IMR-90 (cell line): Measurements from ENCODE around the gene PRRX1. TPM values are rescaled to one million over a fixed set of nuclear protein-coding genes. Genes with fewer than 3 reads are reported as not detected.

Source experiments
- ATAC-seq: fragments of 200-7000 bp; cut with Tn5 transposase; 2 replicates; pipeline ENCODE4 v1.9.1; 2020; ENCODE audit warnings: low read depth, mild to moderate bottlenecking, moderate library complexity
- BruUV-seq: library from RNA; stranded (reverse); fragments of 400-500 nt; replicated peaks from 2 replicates; lab custom pipeline; 2021; lab: Mats Ljungman, UMichigan
- CTCF ChIA-PET: fragments of 300-600 bp; formaldehyde crosslinking; extraction: SDS; loops from one replicate; lab custom pipeline; 2021; ENCODE audit warnings: antibody characterized with exemption; lab: Yijun Ruan, JAX
- POLR2A ChIA-PET: fragments of 300-600 bp; sonication (Branson Sonifier 250); formaldehyde crosslinking; loops from one replicate; lab custom pipeline; 2022; ENCODE audit warnings: antibody characterized with exemption; ENCODE audit not compliant: unreplicated experiment; lab: Charles Lee
- DNase-seq: peaks from one replicate; pipeline ENCODE4 v3.0.0; 2013
- H2AFZ ChIP-seq: replicated peaks from 2 replicates; pipeline ENCODE3; 2013; ENCODE audit warnings: low read length, mild to moderate bottlenecking; ENCODE audit not compliant: poor library complexity
- H2AK5ac ChIP-seq: 2 replicates; pipeline ENCODE4 v1.6.1; 2013; ENCODE audit warnings: low read depth, low read length, inconsistent platforms
- H2AK9ac ChIP-seq: replicated peaks from 2 replicates; pipeline ENCODE3; 2013; ENCODE audit warnings: mild to moderate bottlenecking, low read depth, low read length, moderate library complexity; ENCODE audit not compliant: poor library complexity
- H2BK120ac ChIP-seq: 2 replicates; pipeline ENCODE4 v1.6.1; 2013; ENCODE audit warnings: low read depth, low read length, inconsistent platforms
- H2BK15ac ChIP-seq: 3 replicates; pipeline ENCODE4 v1.6.1; 2013; ENCODE audit warnings: low read depth, low read length, inconsistent platforms
- H2BK20ac ChIP-seq: 2 replicates; pipeline ENCODE4 v1.6.1; 2013; ENCODE audit warnings: low read depth, mild to moderate bottlenecking, inconsistent platforms, low read length, moderate library complexity
- H2BK5ac ChIP-seq: 2 replicates; pipeline ENCODE4 v1.6.1; 2013; ENCODE audit warnings: mild to moderate bottlenecking, low read depth, low read length, inconsistent platforms; ENCODE audit not compliant: poor library complexity, severe bottlenecking
- H3K14ac ChIP-seq: replicated peaks from 2 replicates; pipeline ENCODE4 v1.6.1; 2013; ENCODE audit warnings: low read depth, low read length, inconsistent platforms
- H3K18ac ChIP-seq: 2 replicates; pipeline ENCODE4 v1.6.1; 2013; ENCODE audit warnings: low read depth, low read length, control low read depth
- H3K23ac ChIP-seq: 2 replicates; pipeline ENCODE4 v1.6.1; 2013; ENCODE audit warnings: low read depth, low read length, inconsistent platforms
- H3K27ac ChIP-seq: 2 replicates; pipeline ENCODE4 v1.5.1; 2013; ENCODE audit warnings: mild to moderate bottlenecking, control low read depth, low read length; ENCODE audit not compliant: insufficient read depth
- H3K27me3 ChIP-seq: 2 replicates; pipeline ENCODE4 v1.6.1; 2013; ENCODE audit warnings: low read length; ENCODE audit not compliant: control insufficient read depth, insufficient read depth
- H3K36me3 ChIP-seq: 2 replicates; pipeline ENCODE4 v1.6.1; 2013; ENCODE audit warnings: low read length, mixed read lengths; ENCODE audit not compliant: control insufficient read depth, insufficient read depth
- H3K4ac ChIP-seq: 2 replicates; pipeline ENCODE4 v1.6.1; 2013; ENCODE audit warnings: low read depth, low read length, inconsistent platforms
- H3K4me1 ChIP-seq: 2 replicates; pipeline ENCODE4 v1.6.1; 2013; ENCODE audit warnings: low read length, mixed read lengths; ENCODE audit not compliant: control insufficient read depth, insufficient read depth
- H3K4me2 ChIP-seq: 2 replicates; pipeline ENCODE4 v1.6.1; 2013; ENCODE audit warnings: low read depth, mild to moderate bottlenecking, control low read depth, low read length, moderate library complexity
- H3K4me3 ChIP-seq: 2 replicates; pipeline ENCODE4 v1.5.1; 2013; ENCODE audit warnings: low read depth, mild to moderate bottlenecking, control low read depth, low read length, moderate library complexity; ENCODE audit not compliant: insufficient read depth
- H3K56ac ChIP-seq: 2 replicates; pipeline ENCODE4 v1.6.1; 2013; ENCODE audit warnings: low read length, inconsistent platforms; ENCODE audit not compliant: insufficient read depth; ENCODE audit errors: extremely low read depth
- H3K79me1 ChIP-seq, 2 experiments: 2 replicates each; pipeline ENCODE4 v1.6.1; 2013; ENCODE audit warnings: low read length in 2 of 2, inconsistent platforms in 1 of 2, low read depth in 1 of 2
- H3K9ac ChIP-seq: 2 replicates; pipeline ENCODE4 v1.6.1; 2013; ENCODE audit warnings: low read depth, low read length, control low read depth
- H3K9me1 ChIP-seq: 2 replicates; pipeline ENCODE4 v1.6.1; 2013; ENCODE audit warnings: low read length, inconsistent platforms; ENCODE audit not compliant: insufficient read depth
- H3K9me3 ChIP-seq: 2 replicates; pipeline ENCODE4 v1.6.1; 2013; ENCODE audit warnings: low read length; ENCODE audit not compliant: control insufficient read depth, insufficient read depth
- H4K20me1 ChIP-seq: 2 replicates; pipeline ENCODE4 v1.6.1; 2013; ENCODE audit warnings: low read length, inconsistent platforms; ENCODE audit not compliant: insufficient read depth
- H4K5ac ChIP-seq: 2 replicates; pipeline ENCODE4 v1.6.1; 2013; ENCODE audit warnings: mild to moderate bottlenecking, low read depth, low read length, control low read depth
- H4K8ac ChIP-seq, 2 experiments: 2 replicates each; pipeline ENCODE4 v1.6.1; 2013; ENCODE audit warnings: low read depth in 2 of 2, low read length in 2 of 2, control low read depth in 1 of 2, inconsistent platforms in 1 of 2
- H4K91ac ChIP-seq: 2 replicates; pipeline ENCODE4 v1.6.1; 2013; ENCODE audit warnings: low read depth, low read length, inconsistent platforms; ENCODE audit not compliant: insufficient read depth
- MAFK ChIP-seq: IDR thresholded peaks from 2 replicates; pipeline ENCODE4 v1.6.1; 2012; ENCODE audit warnings: low read depth, low read length, improper control_type of control experiment
- dilution Hi-C: fragments of 300-500 bp; cut with HindIII; formaldehyde crosslinking; loops from one replicate; pipeline ENCODE4 v1.14.3; 2018; ENCODE audit warnings: low sequenced_read_pairs; ENCODE audit not compliant: unreplicated experiment
- in situ Hi-C: fragments of 300-500 bp; cut with MboI; formaldehyde crosslinking; loops from 3 replicates; pipeline ENCODE4 v1.14.3; 2019; ENCODE audit warnings: low sequenced_read_pairs, inconsistent platforms, mixed read lengths
- intact Hi-C: fragments of 100-400 bp; cut with micrococcal nuclease; formaldehyde crosslinking; loops from 2 replicates; pipeline ENCODE4 v1.10.0; 2022
- polyA plus RNA-seq, 3 experiments: library from polyadenylated mRNA; depleted of rRNA; stranded (reverse); fragments of >200 nt; gene quantifications; 2 replicates each; pipeline ENCODE4 v1.2.3, GENCODE V29; 2012; ENCODE audit warnings: low replicate concordance in 1 of 3
- total RNA-seq: library from RNA; depleted of rRNA; stranded (reverse); fragments of >200 nt; gene quantifications from 2 replicates; pipeline ENCODE4 v1.2.3, GENCODE V29; 2012
- TF ChIP-seq, protein P1 (sequence below): fragments of 150-350 bp; IDR thresholded peaks from 2 replicates; pipeline ENCODE4 v1.6.1; 2017; ENCODE audit warnings: mild to moderate bottlenecking, antibody characterized with exemption, low read length, low read depth

PRRX1 gene
- total and polyA plus RNA-seq, 2 of the 4 experiments (the other 2 are of a cell fraction) = 50.0 to 65.4 TPM

DNA sequence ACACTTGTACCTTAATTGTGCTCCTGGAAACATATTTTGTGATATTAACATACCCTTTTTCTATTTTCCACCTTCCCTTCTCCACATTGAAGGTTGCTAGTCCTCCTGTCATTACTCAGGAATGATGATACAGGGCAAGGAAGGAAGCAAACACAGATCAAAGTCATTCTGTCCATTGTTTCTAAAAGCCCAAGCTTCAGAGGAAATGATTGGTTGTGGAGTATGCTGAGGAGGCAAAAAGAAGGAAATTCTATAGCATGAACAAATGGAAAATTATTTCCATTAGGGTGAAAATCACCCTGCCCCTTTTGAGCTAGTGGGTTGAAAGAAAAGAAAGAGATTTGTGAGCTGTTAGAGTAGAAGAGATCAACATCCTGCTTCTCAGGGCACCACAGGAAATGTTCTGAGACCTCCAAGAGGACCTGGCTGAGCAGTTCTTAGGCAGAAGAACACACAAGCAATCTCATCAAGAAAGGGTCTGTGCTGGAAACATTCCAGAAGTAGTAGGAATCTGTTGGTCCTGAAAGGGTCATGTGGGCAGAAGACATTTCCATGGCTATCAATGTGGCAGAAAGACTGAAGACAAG lies 29.0 kb upstream of the PRRX1 start:
- ChIA-PET CTCF (no interaction called here), POLR2A (no interaction called here)
- DNase-seq (peak; percentile 50), ATAC-seq (peak; percentile 61)
- no peak overlapping the region for H3K4me3 ChIP-seq
- no peak overlapping the region for H3K9ac ChIP-seq
- peak overlapping the region; percentile 84 for H3K27ac ChIP-seq
- H3K4ac ChIP-seq = peak overlapping the region; percentile 83
- H4K8ac ChIP-seq = peak overlapping the region; percentile 26 to 76
- H3K9me1 ChIP-seq = no peaks in the 10 kb centered on the region
- H2BK20ac ChIP-seq = peak overlapping the region; percentile 87
- H3K56ac ChIP-seq = peak overlapping the region; percentile 46; the same call in 1 of the 2 replicates
- peak overlapping the region; percentile 95 for H2BK5ac ChIP-seq
- no peaks in the 10 kb centered on the region for H3K79me1 ChIP-seq
- 0 out of 2 replicates have a peak, but pooled peaks cover 2% of the 10 kb centered on the region for H3K9me3 ChIP-seq
- peak overlapping the region; percentile 57 for H2AK9ac ChIP-seq
- dilution Hi-C loops (no loop called here), in situ Hi-C loops (no loop called here), intact Hi-C loops (no loop called here)
- TF ChIP-seq, protein P1, sequence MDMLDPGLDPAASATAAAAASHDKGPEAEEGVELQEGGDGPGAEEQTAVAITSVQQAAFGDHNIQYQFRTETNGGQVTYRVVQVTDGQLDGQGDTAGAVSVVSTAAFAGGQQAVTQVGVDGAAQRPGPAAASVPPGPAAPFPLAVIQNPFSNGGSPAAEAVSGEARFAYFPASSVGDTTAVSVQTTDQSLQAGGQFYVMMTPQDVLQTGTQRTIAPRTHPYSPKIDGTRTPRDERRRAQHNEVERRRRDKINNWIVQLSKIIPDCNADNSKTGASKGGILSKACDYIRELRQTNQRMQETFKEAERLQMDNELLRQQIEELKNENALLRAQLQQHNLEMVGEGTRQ = no peak
- TF ChIP-seq MAFK = peak; percentile 75
- H4K91ac ChIP-seq = peak overlapping the region; percentile 62
- H3K4me1 ChIP-seq = peaks cover 6% of the 10 kb centered on the region
- peak overlapping the region; percentile 84 for H3K18ac ChIP-seq
- H3K36me3 ChIP-seq = no peaks in the 10 kb centered on the region
- peak overlapping the region; percentile 96 for H2BK120ac ChIP-seq
- peak overlapping the region; percentile 96 for H2AK5ac ChIP-seq
- peak overlapping the region; percentile 86; the same call in 2 of the 3 replicates for H2BK15ac ChIP-seq
- H4K20me1 ChIP-seq = no peaks in the 10 kb centered on the region
- no TSS peak for BruUV-seq
- peak overlapping the region; percentile 86; the same call in 1 of the 2 replicates for H4K5ac ChIP-seq
- H2AFZ ChIP-seq = peak overlapping the region; percentile 85
- H3K23ac ChIP-seq = peak overlapping the region; percentile 87; the same call in 1 of the 2 replicates
- peak overlapping the region; percentile 63; the same call in 1 of the 2 replicates for H3K4me2 ChIP-seq
- H3K27me3 ChIP-seq = no peaks in the 10 kb centered on the region
- peak overlapping the region; percentile 94 for H3K14ac ChIP-seq
